OCI-M1 (cell line): Measurements from ENCODE around the gene CPEB2.
A peak's percentile ranks its signal among the peaks of the same experiment; 100 is the strongest.

Source experiments
- DNase-seq: peaks from one replicate; lab custom pipeline; 2025; lab: John Stamatoyannopoulos, UW

CPEB2 gene

GRCh38 chr4:15118292-15118691 lies 116.0 kb downstream of the CPEB2 start:
- peak; percentile 42 for DNase-seq
